Upper lobe of left lung (tissue), 4 donors: ENCODE results near the gene CEP95.
"Not testable (repeated sequence)": the region's sequence is repeated elsewhere in the genome, so short reads cannot be mapped to it uniquely, and the experiment has no call there.

ENCODE experiments used
- POLR2A ChIP-seq, 4 donors: fragments of 450-650 bp; IDR thresholded peaks; one replicate each; pipeline ENCODE4 v1.5.1; 2016 to 2017; ENCODE audit warnings: antibody characterized with exemption in 4 of 4, mild to moderate bottlenecking in 2 of 4
- POLR2AphosphoS5 ChIP-seq, 2 donors: sonication (generic); formaldehyde crosslinking; IDR thresholded peaks; one replicate each; pipeline ENCODE4 v1.5.1; 2017; ENCODE audit warnings: antibody characterized with exemption in 2 of 2
- TF ChIP-seq, protein P1 (sequence below), 6 experiments: fragments of 450-650 bp in 4 of 6; fragments of 200-600 bp in 2 of 6; sonication (generic) in 2 of 6; IDR thresholded peaks; one replicate each; pipeline ENCODE4 v1.5.1; 2016 to 2019; ENCODE audit warnings: antibody characterized with exemption in 6 of 6

DNA sequence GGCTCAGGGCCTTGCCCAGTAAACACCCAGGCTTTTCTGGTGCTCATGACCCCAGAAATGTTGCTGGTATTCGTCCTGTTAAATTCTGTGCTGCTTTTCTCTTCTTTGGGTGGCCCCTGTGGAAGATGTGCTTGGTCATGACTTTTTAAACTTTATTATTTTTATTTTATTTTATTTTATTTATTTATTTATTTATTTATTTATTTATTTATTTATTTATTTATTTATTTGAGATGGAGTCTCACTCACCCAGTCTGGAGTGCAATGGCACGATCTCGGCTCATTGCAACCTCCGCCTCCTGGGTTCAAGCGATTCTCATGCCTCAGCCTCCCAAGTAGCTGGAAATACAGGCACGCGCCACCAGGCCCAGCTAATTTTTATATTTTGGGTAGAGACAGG lies 47.0 kb upstream of the CEP95 start:
- TF ChIP-seq, protein P1, sequence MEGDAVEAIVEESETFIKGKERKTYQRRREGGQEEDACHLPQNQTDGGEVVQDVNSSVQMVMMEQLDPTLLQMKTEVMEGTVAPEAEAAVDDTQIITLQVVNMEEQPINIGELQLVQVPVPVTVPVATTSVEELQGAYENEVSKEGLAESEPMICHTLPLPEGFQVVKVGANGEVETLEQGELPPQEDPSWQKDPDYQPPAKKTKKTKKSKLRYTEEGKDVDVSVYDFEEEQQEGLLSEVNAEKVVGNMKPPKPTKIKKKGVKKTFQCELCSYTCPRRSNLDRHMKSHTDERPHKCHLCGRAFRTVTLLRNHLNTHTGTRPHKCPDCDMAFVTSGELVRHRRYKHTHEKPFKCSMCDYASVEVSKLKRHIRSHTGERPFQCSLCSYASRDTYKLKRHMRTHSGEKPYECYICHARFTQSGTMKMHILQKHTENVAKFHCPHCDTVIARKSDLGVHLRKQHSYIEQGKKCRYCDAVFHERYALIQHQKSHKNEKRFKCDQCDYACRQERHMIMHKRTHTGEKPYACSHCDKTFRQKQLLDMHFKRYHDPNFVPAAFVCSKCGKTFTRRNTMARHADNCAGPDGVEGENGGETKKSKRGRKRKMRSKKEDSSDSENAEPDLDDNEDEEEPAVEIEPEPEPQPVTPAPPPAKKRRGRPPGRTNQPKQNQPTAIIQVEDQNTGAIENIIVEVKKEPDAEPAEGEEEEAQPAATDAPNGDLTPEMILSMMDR (IDR thresholded peaks at IDR 0.05) = not testable (repeated sequence)
- not testable (repeated sequence) for TF ChIP-seq POLR2A, POLR2AphosphoS5 (IDR thresholded peaks at IDR 0.05)
